ENCODE results near the gene SUGP2.
A peak's percentile ranks its signal among the peaks of the same experiment; 100 is the strongest.

GRCh38 chr19:19032420-19033175 is 719 bp downstream of the SUGP2 start:
- no peak for TF ChIP-seq CTCF (IDR thresholded peaks at IDR 0.05)
- peak; percentile 19 to 33 for TF ChIP-seq POLR2AphosphoS5 (IDR thresholded peaks at IDR 0.05)

All from upper lobe of left lung (tissue), 4 donors.